ENCODE results near the gene TEX19. TPM values are rescaled to one million over a fixed set of nuclear protein-coding genes. Genes with fewer than 3 reads are reported as not detected.

TEX19 gene
- total and polyA plus RNA-seq, 2 experiments from 2014 or later, result 0.10 to 0.66 TPM

- no peaks in the 10 kb centered on the region for H3K9me3 Mint-ChIP-seq
- Histone ChIP-seq H3K4me3 (peak overlapping the region; percentile 60), H3K27me3 (ENCODE audit: insufficient read depth) (peaks cover 59% of the 10 kb centered on the region), H3F3A (replicated peaks; ENCODE audit: low read depth) (no peaks in the 10 kb centered on the region), H3K4me1 (ENCODE audit: insufficient read depth) (peaks cover 7% of the 10 kb centered on the region), H3K4me2 (peak overlapping the region; percentile 83; the same call in 1 of the 2 replicates), H3K9me2 (ENCODE audit: insufficient read depth) (no peaks in the 10 kb centered on the region), H2AFZ (no peak overlapping the region), H3K27ac (ENCODE audit: low read depth) (no peak overlapping the region), H3K36me3 (ENCODE audit: insufficient read depth) (no peaks in the 10 kb centered on the region), H3K79me2 (replicated peaks; ENCODE audit: insufficient read depth) (no peaks in the 10 kb centered on the region), H4K20me1 (replicated peaks; ENCODE audit: insufficient read depth) (0 out of 2 replicates have a peak, but pooled peaks cover 5% of the 10 kb centered on the region)
- no peak overlapping the region for H3K27ac Mint-ChIP-seq
- peak overlapping the region; percentile 58 for H3K4me3 Mint-ChIP-seq
- TF ChIP-seq POLR2AphosphoS5 (IDR thresholded peaks at IDR 0.05; ENCODE audit: low read depth) (no peak), EZH2phosphoT487 (IDR thresholded peaks at IDR 0.05; ENCODE audit: unreplicated experiment) (no peak), ZNF331 (CRISPR knock-in tag; IDR thresholded peaks at IDR 0.05; ENCODE audit: low read depth) (no peak)
- ATAC-seq, result peak; percentile 6; the same call in 2 of the 3 replicates
- H3K27me3 Mint-ChIP-seq (ENCODE audit: insufficient read depth, low read depth, poor library complexity), result peaks cover 61% of the 10 kb centered on the region
- H3K4me1 Mint-ChIP-seq, result peaks cover 22% of the 10 kb centered on the region
- H3K36me3 Mint-ChIP-seq (ENCODE audit: low read depth), result no peaks in the 10 kb centered on the region; the same call in 2 of the 3 replicates
- peak; percentile 37 for DNase-seq (ENCODE audit: low spot score)
Observed at GRCh38 chr17:82332669-82333278, 26.3 kb upstream of the TEX19 start.

GRCh38 chr17:82333279-82334171, 25.5 kb upstream of the TEX19 start, which contains the start of gene SECTM1:
Gene SECTM1, minus strand, starts transcription at chr17:82333766. Its CDS starts 6,526 bp downstream, at chr17:82327240.
- Histone ChIP-seq H3K79me2 (replicated peaks; ENCODE audit: insufficient read depth) (no peaks in the 10 kb centered on the region), H3K4me3 (peak within 1 kb of the TSS; percentile 60), H4K20me1 (replicated peaks; ENCODE audit: insufficient read depth) (0 out of 2 replicates have a peak, but pooled peaks cover 5% of the 10 kb centered on the region), H3K4me1 (ENCODE audit: insufficient read depth) (peaks cover 7% of the 10 kb centered on the region), H2AFZ (peak within 1 kb of the TSS; percentile 84; the same call in 1 of the 2 replicates), H3K36me3 (ENCODE audit: insufficient read depth) (no peaks in the 10 kb centered on the region), H3K27me3 (ENCODE audit: insufficient read depth) (peaks cover 62% of the 10 kb centered on the region), H3F3A (replicated peaks; ENCODE audit: low read depth) (no peaks in the 10 kb centered on the region), H3K9me2 (ENCODE audit: insufficient read depth) (no peaks in the 10 kb centered on the region), H3K27ac (ENCODE audit: low read depth) (no peak within 1 kb of the TSS), H3K4me2 (peak within 1 kb of the TSS; percentile 83)
- Mint-ChIP-seq H3K4me1 (peaks cover 20% of the 10 kb centered on the region), H3K27ac (no peak within 1 kb of the TSS), H3K27me3 (ENCODE audit: insufficient read depth, low read depth, poor library complexity) (peaks cover 63% of the 10 kb centered on the region), H3K36me3 (ENCODE audit: low read depth) (no peaks in the 10 kb centered on the region; the same call in 2 of the 3 replicates), H3K9me3 (no peaks in the 10 kb centered on the region), H3K4me3 (peak within 1 kb of the TSS; percentile 58)
- ATAC-seq, result peak; percentile 44
- DNase-seq (ENCODE audit: low spot score), result peak; percentile 71
- TF ChIP-seq EZH2 (IDR thresholded peaks at IDR 0.05; ENCODE audit: low read depth, unreplicated experiment) (peak; percentile 64), STAT1 (IDR thresholded peaks at IDR 0.05; ENCODE audit: unreplicated experiment) (no peak)

- peaks cover 68% of the 10 kb centered on the region for H3K27me3 Mint-ChIP-seq (ENCODE audit: insufficient read depth, low read depth, poor library complexity)
- H3K9me3 Mint-ChIP-seq, result no peaks in the 10 kb centered on the region; the same call in 2 of the 3 replicates
- H3K4me1 Mint-ChIP-seq, result peaks cover 26% of the 10 kb centered on the region
- DNase-seq (ENCODE audit: low spot score) (no peak), ATAC-seq (peak; percentile 7; the same call in 2 of the 3 replicates)
- no peak overlapping the region for H3K27ac Mint-ChIP-seq
- H3K79me2 ChIP-seq (replicated peaks; ENCODE audit: insufficient read depth), result no peaks in the 10 kb centered on the region
- peak overlapping the region; percentile 60 for H3K4me3 ChIP-seq
- H3K36me3 Mint-ChIP-seq (ENCODE audit: low read depth), result no peaks in the 10 kb centered on the region; the same call in 2 of the 3 replicates
- 0 out of 2 replicates have a peak overlapping the region, but pooled peaks have one; percentile 55 for H3K4me2 ChIP-seq
- TF ChIP-seq POLR2AphosphoS5 (IDR thresholded peaks at IDR 0.05; ENCODE audit: low read depth), result no peak
- no peak for TF ChIP-seq ZNF331 (CRISPR knock-in tag; IDR thresholded peaks at IDR 0.05; ENCODE audit: low read depth)
- TF ChIP-seq JUNB (IDR thresholded peaks at IDR 0.05; ENCODE audit: unreplicated experiment), result no peak
- TF ChIP-seq, protein P1, sequence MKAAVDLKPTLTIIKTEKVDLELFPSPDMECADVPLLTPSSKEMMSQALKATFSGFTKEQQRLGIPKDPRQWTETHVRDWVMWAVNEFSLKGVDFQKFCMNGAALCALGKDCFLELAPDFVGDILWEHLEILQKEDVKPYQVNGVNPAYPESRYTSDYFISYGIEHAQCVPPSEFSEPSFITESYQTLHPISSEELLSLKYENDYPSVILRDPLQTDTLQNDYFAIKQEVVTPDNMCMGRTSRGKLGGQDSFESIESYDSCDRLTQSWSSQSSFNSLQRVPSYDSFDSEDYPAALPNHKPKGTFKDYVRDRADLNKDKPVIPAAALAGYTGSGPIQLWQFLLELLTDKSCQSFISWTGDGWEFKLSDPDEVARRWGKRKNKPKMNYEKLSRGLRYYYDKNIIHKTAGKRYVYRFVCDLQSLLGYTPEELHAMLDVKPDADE (IDR thresholded peaks at IDR 0.05), result no peak
- no peaks in the 10 kb centered on the region for H3F3A ChIP-seq (replicated peaks; ENCODE audit: low read depth)
- peaks cover 7% of the 10 kb centered on the region for H3K4me1 ChIP-seq (ENCODE audit: insufficient read depth)
- H3K27ac ChIP-seq (ENCODE audit: low read depth), result no peak overlapping the region
- H3K4me3 Mint-ChIP-seq, result no peak overlapping the region; the same call in 2 of the 3 replicates
- H3K9me2 ChIP-seq (ENCODE audit: insufficient read depth), result no peaks in the 10 kb centered on the region
- peaks cover 62% of the 10 kb centered on the region for H3K27me3 ChIP-seq (ENCODE audit: insufficient read depth)
- H3K36me3 ChIP-seq (ENCODE audit: insufficient read depth), result no peaks in the 10 kb centered on the region
- H2AFZ ChIP-seq, result no peak overlapping the region
- H4K20me1 ChIP-seq (replicated peaks; ENCODE audit: insufficient read depth), result 0 out of 2 replicates have a peak, but pooled peaks cover 5% of the 10 kb centered on the region
Observed at GRCh38 chr17:82334204-82334621, 24.8 kb upstream of the TEX19 start.

All from GM23338 (cell line).